HL-60 (cell line): ENCODE results near the gene SERPINI1.

Experiments used
- DNase-seq, 2 experiments: peaks; one replicate each; pipeline ENCODE4 v3.0.0-alpha.2; 2010 to 2020; ENCODE audit warnings: low read depth in 1 of 2, low spot score in 1 of 2
- H3K27ac ChIP-seq: fragments of 250-450 bp; sonication (Bioruptor Pico); replicated peaks from 2 replicates; pipeline ENCODE4 v1.5.1; 2020; ENCODE audit warnings: mild to moderate bottlenecking, moderate library complexity
- H3K27me3 ChIP-seq: fragments of 250-450 bp; sonication (Bioruptor Pico); 2 replicates; pipeline ENCODE4 v1.5.1; 2021; ENCODE audit warnings: mild to moderate bottlenecking, moderate library complexity; ENCODE audit not compliant: insufficient read depth, poor library complexity, severe bottlenecking
- H3K4me3 ChIP-seq: replicated peaks from 2 replicates; pipeline ENCODE4 v1.5.1; 2011; ENCODE audit warnings: mild to moderate bottlenecking, control low read depth, low read length; ENCODE audit not compliant: insufficient read depth
- CTCF ChIP-seq: IDR thresholded peaks from one replicate; pipeline ENCODE4 v1.5.1; 2011; ENCODE audit warnings: low read length, control low read depth, inconsistent platforms; ENCODE audit not compliant: insufficient read depth
- GABPA ChIP-seq: IDR thresholded peaks from 2 replicates; pipeline ENCODE4 v1.6.1; 2012; ENCODE audit warnings: low read depth
- POLR2AphosphoS5 ChIP-seq: IDR thresholded peaks from 2 replicates; pipeline ENCODE4 v1.6.1; 2012; ENCODE audit warnings: low read depth
- REST ChIP-seq: IDR thresholded peaks from 2 replicates; pipeline ENCODE4 v1.6.1; 2012; ENCODE audit warnings: low read depth; ENCODE audit not compliant: insufficient replicate concordance
- SPI1 ChIP-seq: IDR thresholded peaks from 2 replicates; pipeline ENCODE4 v1.6.1; 2012; ENCODE audit warnings: low read depth, mild to moderate bottlenecking, borderline replicate concordance

The SERPINI1 gene

GRCh38 chr3:167723025-167723512, 12.5 kb upstream of the SERPINI1 start:
- DNase-seq: no peak
- H3K4me3 ChIP-seq: no peak overlapping the region
- TF ChIP-seq SPI1: no peak
- TF ChIP-seq CTCF: no peak
- no peak for TF ChIP-seq GABPA
- no peak for TF ChIP-seq REST
- TF ChIP-seq POLR2AphosphoS5: no peak
- no peak overlapping the region for H3K27ac ChIP-seq
- H3K27me3 ChIP-seq: no peaks in the 10 kb centered on the region

- no peak for DNase-seq
- Histone ChIP-seq H3K4me3 (no peak overlapping the region), H3K27ac (no peak overlapping the region), H3K27me3 (no peaks in the 10 kb centered on the region)
- TF ChIP-seq GABPA (no peak), POLR2AphosphoS5 (no peak), CTCF (no peak), REST (no peak), SPI1 (no peak)
These were observed 11.6 kb upstream of the SERPINI1 start for GRCh38 chr3:167723872-167724271.

DNA sequence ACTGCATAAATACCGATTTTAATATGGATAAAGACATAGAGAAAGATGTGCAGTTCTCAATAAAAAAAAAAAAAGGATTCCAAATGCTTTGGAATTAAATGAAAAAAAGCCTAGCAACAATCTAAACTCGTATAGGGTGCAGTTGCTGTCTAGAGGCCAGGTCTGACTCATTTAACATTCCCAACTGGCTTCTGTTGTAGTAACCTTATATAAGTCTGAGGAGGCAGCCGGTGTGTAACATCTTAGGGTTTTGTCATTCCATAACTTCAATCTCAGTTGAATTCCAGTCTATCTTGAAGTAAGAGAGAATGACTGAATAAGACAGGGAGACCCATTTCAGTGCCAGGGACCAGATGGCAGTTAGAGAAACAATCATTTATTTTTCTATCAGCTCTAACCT, 7.3 kb upstream of the SERPINI1 start:
- TF ChIP-seq CTCF (no peak), REST (no peak), SPI1 (no peak)
- no peak for DNase-seq
- H3K27ac ChIP-seq: no peak overlapping the region

More for the DNA sequence above, 7.3 kb upstream of the SERPINI1 start:
- Histone ChIP-seq H3K27me3 (no peaks in the 10 kb centered on the region), H3K4me3 (no peak overlapping the region)
